SK-N-SH treated with all-trans-retinoic acid at 6 μM for 48 hours (cell line): Measurements from ENCODE around the gene MINPP1.
A peak's percentile ranks its signal among the peaks of the same experiment; 100 is the strongest.

Source experiments
- ATAC-seq: fragments of 200-7000 bp; cut with Tn5 transposase; 3 replicates; pipeline ENCODE4 v1.9.1; 2020; ENCODE audit warnings: mild to moderate bottlenecking, moderate library complexity
- BACH2 ChIP-seq: fragments of 250-450 bp; sonication (Bioruptor Pico); IDR thresholded peaks from 2 replicates; pipeline ENCODE4 v1.9.0; 2021; ENCODE audit warnings: mild to moderate bottlenecking, borderline replicate concordance
- CREB5 ChIP-seq: fragments of 250-450 bp; sonication (Bioruptor Pico); IDR thresholded peaks from 2 replicates; pipeline ENCODE4 v1.5.1; 2020; ENCODE audit warnings: low read depth, mild to moderate bottlenecking, moderate library complexity
- CSDC2 ChIP-seq: fragments of 250-450 bp; sonication (Bioruptor Pico); IDR thresholded peaks from 2 replicates; pipeline ENCODE4 v1.5.0; 2020; ENCODE audit warnings: mild to moderate bottlenecking, moderate library complexity
- CSRNP3 ChIP-seq: fragments of 250-450 bp; sonication (Bioruptor Pico); IDR thresholded peaks from 2 replicates; pipeline ENCODE4 v1.5.1; 2021; ENCODE audit warnings: mild to moderate bottlenecking, moderate library complexity
- GLIS3 ChIP-seq: fragments of 250-450 bp; sonication (Bioruptor Pico); IDR thresholded peaks from 2 replicates; pipeline ENCODE4 v1.5.0; 2020; ENCODE audit warnings: mild to moderate bottlenecking, moderate library complexity
- ISL1 ChIP-seq: fragments of 250-450 bp; sonication (Bioruptor Pico); IDR thresholded peaks from 2 replicates; pipeline ENCODE4 v2.1.2; 2022; ENCODE audit warnings: mild to moderate bottlenecking, moderate library complexity
- OSR1 ChIP-seq: fragments of 250-450 bp; sonication (Bioruptor Pico); IDR thresholded peaks from 2 replicates; pipeline ENCODE4 v1.8.0; 2022; ENCODE audit warnings: moderate library complexity, mild to moderate bottlenecking, inconsistent platforms
- POU6F1 ChIP-seq: fragments of 250-450 bp; sonication (Bioruptor Pico); IDR thresholded peaks from 2 replicates; pipeline ENCODE4 v1.8.0; 2021; ENCODE audit warnings: low read depth, mild to moderate bottlenecking, moderate library complexity, borderline replicate concordance
- PPARA ChIP-seq: fragments of 250-450 bp; sonication (Bioruptor Pico); IDR thresholded peaks from 2 replicates; pipeline ENCODE4 v1.5.0; 2020; ENCODE audit warnings: mild to moderate bottlenecking, borderline replicate concordance
- RARB ChIP-seq: fragments of 250-450 bp; sonication (Bioruptor Pico); IDR thresholded peaks from 2 replicates; pipeline ENCODE4 v1.8.0; 2021; ENCODE audit warnings: mild to moderate bottlenecking, moderate library complexity
- SNAI2 ChIP-seq: fragments of 250-450 bp; sonication (Bioruptor Pico); IDR thresholded peaks from 2 replicates; pipeline ENCODE4 v1.5.0; 2020; ENCODE audit warnings: mild to moderate bottlenecking, moderate library complexity
- TCF4 ChIP-seq: fragments of 250-450 bp; sonication (Bioruptor Pico); IDR thresholded peaks from 2 replicates; pipeline ENCODE4 v1.8.0; 2021; ENCODE audit warnings: mild to moderate bottlenecking, moderate library complexity, borderline replicate concordance
- TOX ChIP-seq: fragments of 250-450 bp; sonication (Bioruptor Pico); IDR thresholded peaks from 2 replicates; pipeline ENCODE4 v1.8.0; 2021; ENCODE audit warnings: mild to moderate bottlenecking, moderate library complexity, borderline replicate concordance
- TSHZ2 ChIP-seq: fragments of 250-450 bp; sonication (Bioruptor Pico); IDR thresholded peaks from 2 replicates; pipeline ENCODE4 v1.5.0; 2020; ENCODE audit warnings: mild to moderate bottlenecking, moderate library complexity
- ZC3H10 ChIP-seq: fragments of 250-450 bp; sonication (Bioruptor Pico); IDR thresholded peaks from 2 replicates; pipeline ENCODE4 v1.5.1; 2021; ENCODE audit warnings: mild to moderate bottlenecking, moderate library complexity
- ZFP3 ChIP-seq: fragments of 250-450 bp; sonication (Bioruptor Pico); IDR thresholded peaks from 2 replicates; pipeline ENCODE4 v1.5.0; 2020; ENCODE audit warnings: mild to moderate bottlenecking, moderate library complexity
- ZFP30 ChIP-seq: fragments of 450-650 bp; formaldehyde crosslinking; IDR thresholded peaks from 2 replicates; pipeline ENCODE4 v1.5.0; 2022; ENCODE audit warnings: mild to moderate bottlenecking, moderate library complexity
- ZNF565 ChIP-seq: fragments of 450-650 bp; formaldehyde crosslinking; conservative IDR thresholded peaks from 2 replicates; pipeline ENCODE4 v1.5.0; 2020; ENCODE audit warnings: low read depth, mild to moderate bottlenecking, moderate library complexity
- ZNF8 ChIP-seq: fragments of 450-650 bp; formaldehyde crosslinking; IDR thresholded peaks from 2 replicates; pipeline ENCODE4 v1.5.0; 2020; ENCODE audit warnings: mild to moderate bottlenecking, moderate library complexity

MINPP1 gene

GRCh38 chr10:87575851-87576250, 71.2 kb downstream of the MINPP1 start (continued):
- TF ChIP-seq TSHZ2 (CRISPR knock-in tag) = no peak
- TF ChIP-seq, all 23 proteins: peak for 0

- no peak for TF ChIP-seq CSRNP3 (CRISPR knock-in tag)
- no peak for TF ChIP-seq TOX
- no peak for TF ChIP-seq POU6F1 (CRISPR knock-in tag)
- TF ChIP-seq BACH2 = no peak
- no peak for TF ChIP-seq CSDC2 (CRISPR knock-in tag)
- no peak for TF ChIP-seq ZNF8 (CRISPR knock-in tag)
- TF ChIP-seq ZNF565 = no peak
- no peak for TF ChIP-seq TCF4 (CRISPR knock-in tag)
- no peak for TF ChIP-seq SNAI2 (CRISPR knock-in tag)
- TF ChIP-seq CREB5 (CRISPR knock-in tag) = no peak
- no peak for TF ChIP-seq RARB
- TF ChIP-seq GLIS3 (CRISPR knock-in tag) = no peak
- no peak for TF ChIP-seq ZC3H10 (CRISPR knock-in tag)
- TF ChIP-seq ISL1 (CRISPR knock-in tag) = no peak
- TF ChIP-seq ZFP3 (CRISPR knock-in tag) = no peak
- no peak for TF ChIP-seq PPARA
- TF ChIP-seq, all 23 proteins: peak for 0
- no peak for ATAC-seq
Observed at GRCh38 chr10:87578160-87578841, 73.6 kb downstream of the MINPP1 start.

GRCh38 chr10:87578842-87579401, 74.2 kb downstream of the MINPP1 start:
- ATAC-seq = peak; percentile 25; the same call in 1 of the 3 replicates
- TF ChIP-seq ISL1 (CRISPR knock-in tag) (no peak), ZNF565 (no peak), TSHZ2 (CRISPR knock-in tag) (no peak), ZFP3 (CRISPR knock-in tag) (no peak), ZFP30 (CRISPR knock-in tag) (no peak), TCF4 (CRISPR knock-in tag) (no peak), SNAI2 (CRISPR knock-in tag) (no peak), POU6F1 (CRISPR knock-in tag) (no peak), CSRNP3 (CRISPR knock-in tag) (no peak), GLIS3 (CRISPR knock-in tag) (no peak), OSR1 (CRISPR knock-in tag) (no peak), TOX (no peak), CREB5 (CRISPR knock-in tag) (no peak), PPARA (no peak)
